Measurements from ENCODE around the gene ATP5F1E.

- TF ChIP-seq, protein P1, sequence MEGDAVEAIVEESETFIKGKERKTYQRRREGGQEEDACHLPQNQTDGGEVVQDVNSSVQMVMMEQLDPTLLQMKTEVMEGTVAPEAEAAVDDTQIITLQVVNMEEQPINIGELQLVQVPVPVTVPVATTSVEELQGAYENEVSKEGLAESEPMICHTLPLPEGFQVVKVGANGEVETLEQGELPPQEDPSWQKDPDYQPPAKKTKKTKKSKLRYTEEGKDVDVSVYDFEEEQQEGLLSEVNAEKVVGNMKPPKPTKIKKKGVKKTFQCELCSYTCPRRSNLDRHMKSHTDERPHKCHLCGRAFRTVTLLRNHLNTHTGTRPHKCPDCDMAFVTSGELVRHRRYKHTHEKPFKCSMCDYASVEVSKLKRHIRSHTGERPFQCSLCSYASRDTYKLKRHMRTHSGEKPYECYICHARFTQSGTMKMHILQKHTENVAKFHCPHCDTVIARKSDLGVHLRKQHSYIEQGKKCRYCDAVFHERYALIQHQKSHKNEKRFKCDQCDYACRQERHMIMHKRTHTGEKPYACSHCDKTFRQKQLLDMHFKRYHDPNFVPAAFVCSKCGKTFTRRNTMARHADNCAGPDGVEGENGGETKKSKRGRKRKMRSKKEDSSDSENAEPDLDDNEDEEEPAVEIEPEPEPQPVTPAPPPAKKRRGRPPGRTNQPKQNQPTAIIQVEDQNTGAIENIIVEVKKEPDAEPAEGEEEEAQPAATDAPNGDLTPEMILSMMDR (IDR thresholded peaks at IDR 0.05; ENCODE audit: borderline replicate concordance, extremely low read depth, low read length, poor library complexity, severe bottlenecking), result no peak
- TF ChIP-seq EZH2 (IDR thresholded peaks at IDR 0.05; ENCODE audit: borderline replicate concordance, low read depth, low read length, severe bottlenecking), result no peak
These were observed 958 bp upstream of the ATP5F1E start for GRCh38 chr20:59033093-59033492.
